GM12878 (cell line): ENCODE measurements around the gene MBD6. TPM values are rescaled to one million over a fixed set of nuclear protein-coding genes. Genes with fewer than 3 reads are reported as not detected.

Experiments
- E4F1 ChIP-seq: fragments of 450-650 bp; IDR thresholded peaks from 2 replicates; pipeline ENCODE4 v1.6.1; 2018; ENCODE audit warnings: borderline replicate concordance, mild to moderate bottlenecking; ENCODE audit not compliant: partially characterized antibody
- IRF3 ChIP-seq: fragments of 450-650 bp; IDR thresholded peaks from 2 replicates; pipeline ENCODE4 v1.6.1; 2014; ENCODE audit warnings: mild to moderate bottlenecking
- MYC ChIP-seq: IDR thresholded peaks from 2 replicates; pipeline ENCODE4 v1.6.1; 2011; ENCODE audit warnings: mild to moderate bottlenecking, low read length, moderate library complexity, inconsistent platforms; ENCODE audit not compliant: insufficient read depth, insufficient replicate concordance, insufficient read length, severe bottlenecking
- PRDM15 ChIP-seq: fragments of 450-650 bp; formaldehyde crosslinking; IDR thresholded peaks from 2 replicates; pipeline ENCODE4 v1.4.0; 2020; ENCODE audit warnings: mild to moderate bottlenecking, moderate library complexity
- SIN3A ChIP-seq: IDR thresholded peaks from 2 replicates; pipeline ENCODE4 v1.6.1; 2012; ENCODE audit warnings: low read depth, low read length, improper control_type of control experiment
- SKIL ChIP-seq: fragments of 450-650 bp; IDR thresholded peaks from 2 replicates; pipeline ENCODE4 v1.6.1; 2017; ENCODE audit warnings: mild to moderate bottlenecking, low read depth, inconsistent platforms; ENCODE audit not compliant: poor library complexity, severe bottlenecking
- SMAD1 ChIP-seq: fragments of 450-650 bp; IDR thresholded peaks from 2 replicates; pipeline ENCODE4 v1.6.1; 2018; ENCODE audit warnings: mild to moderate bottlenecking, low read depth; ENCODE audit not compliant: partially characterized antibody
- SREBF2 ChIP-seq: IDR thresholded peaks from 2 replicates; pipeline ENCODE4 v1.6.1; 2012; ENCODE audit warnings: mild to moderate bottlenecking, low read length
- STAT1 ChIP-seq: fragments of 450-650 bp; conservative IDR thresholded peaks from 2 replicates; pipeline ENCODE4 v1.6.1; 2014; ENCODE audit warnings: antibody characterized with exemption, mild to moderate bottlenecking
- TCF12 ChIP-seq: IDR thresholded peaks from 2 replicates; pipeline ENCODE4 v1.6.1; 2011; ENCODE audit warnings: low read depth, mild to moderate bottlenecking, low read length
- TCF3 ChIP-seq: IDR thresholded peaks from 2 replicates; pipeline ENCODE4 v1.6.1; 2012; ENCODE audit warnings: low read depth, mild to moderate bottlenecking, low read length, borderline replicate concordance; ENCODE audit not compliant: insufficient read depth
- YBX1 ChIP-seq: fragments of 450-650 bp; IDR thresholded peaks from 2 replicates; pipeline ENCODE4 v1.6.1; 2016; ENCODE audit warnings: antibody characterized with exemption
- ZBTB40 ChIP-seq: fragments of 450-650 bp; IDR thresholded peaks from 2 replicates; pipeline ENCODE4 v1.6.1; 2016; ENCODE audit warnings: mild to moderate bottlenecking, moderate library complexity, borderline replicate concordance
- ZNF622 ChIP-seq: fragments of 450-650 bp; IDR thresholded peaks from 2 replicates; pipeline ENCODE4 v1.6.1; 2017; ENCODE audit warnings: mild to moderate bottlenecking, inconsistent platforms
- polyA plus RNA-seq, 11 experiments: library from polyadenylated mRNA; depleted of rRNA in 4 of 11; unstranded in 6 of 11; stranded (reverse) in 5 of 11; fragments of >200 nt; fragmentation: Nextera tagmentation in 4 of 11; fragmentation: Illumina TruSeq in 1 of 11; extraction: Ambion mirVana in 4 of 11; extraction: Trizol in 1 of 11; gene quantifications; 1 replicate in 1 of 11; 2 replicates in 10 of 11; pipeline versions ENCODE4 v1.2.1 to v1.2.3, GENCODE V29; 2011 to 2016; ENCODE audit warnings: inconsistent platforms in 2 of 11, missing spikeins in 2 of 11, low read depth in 1 of 11
- total RNA-seq, 4 experiments: library from RNA; depleted of rRNA in 3 of 4; stranded (reverse); fragments of >200 nt in 3 of 4; fragmentation: Illumina TruSeq in 1 of 4; extraction: Trizol in 1 of 4; gene quantifications; 2 replicates each; pipeline versions ENCODE4 v1.2.1 to v1.2.3, GENCODE V29; 2013 to 2021

The MBD6 gene
- total and polyA plus RNA-seq, 10 of the 15 experiments (the other 5 are each of a cell fraction or from before 2014, with no cell fraction given): 1.5 to 52.7 (median 6.8) TPM

GRCh38 chr12:57487597-57488401 lies 34.8 kb upstream of the MBD6 start, which contains the start of gene MARS1 (continued):
- no peak for TF ChIP-seq PRDM15 (CRISPR knock-in tag)
- peak; percentile 31 for TF ChIP-seq E4F1
- no peak for TF ChIP-seq TCF3
- TF ChIP-seq STAT1: no peak
- no peak for TF ChIP-seq IRF3
- peak; percentile 57 for TF ChIP-seq SKIL
- TF ChIP-seq SREBF2: no peak
- peak; percentile 69; the same call in 1 of the 2 replicates for TF ChIP-seq SIN3A
- peak; percentile 72 for TF ChIP-seq MYC
- no peak for TF ChIP-seq ZNF622
- TF ChIP-seq ZBTB40: peak; percentile 95
- no peak for TF ChIP-seq SMAD1
- TF ChIP-seq YBX1: no peak
- TF ChIP-seq TCF12: no peak
